ENCODE results near the gene COL28A1.

- no peak for TF ChIP-seq POLR2A (IDR thresholded peaks at IDR 0.05)
- TF ChIP-seq CTCF (IDR thresholded peaks at IDR 0.05) = no peak
Measured at GRCh38 chr7:7569081-7569527, 33.4 kb upstream of the COL28A1 start.

All from adrenal gland (tissue), 5 donors.